Vagina (tissue), 2 donors: Measurements from ENCODE around the gene APCDD1. TPM values are rescaled to one million over a fixed set of nuclear protein-coding genes. Genes with fewer than 3 reads are reported as not detected.

Source experiments
- DNase-seq, 2 donors: peaks; one replicate each; pipeline ENCODE4 v3.0.0-alpha.2; 2017; ENCODE audit errors: extremely low spot score in 2 of 2
- H3K27ac ChIP-seq: fragments of 200-600 bp; sonication (generic); one replicate; pipeline ENCODE4 v1.5.1; 2019
- H3K27me3 ChIP-seq: fragments of 200-600 bp; sonication (generic); one replicate; pipeline ENCODE4 v1.5.1; 2019
- H3K36me3 ChIP-seq, 2 donors: fragments of 200-600 bp; sonication (generic); one replicate each; pipeline ENCODE4 v1.5.1; 2017 to 2019
- H3K4me1 ChIP-seq: fragments of 200-600 bp; sonication (generic); one replicate; pipeline ENCODE4 v1.5.1; 2019
- H3K4me3 ChIP-seq, 2 donors: fragments of 200-600 bp; sonication (generic); 1 replicate in 1 of 2; 2 replicates in 1 of 2; pipeline ENCODE4 v1.5.1; 2016 to 2019
- H3K9me3 ChIP-seq: fragments of 200-600 bp; sonication (generic); one replicate; pipeline ENCODE4 v1.5.1; 2019
- CTCF ChIP-seq, 3 experiments: fragments of 450-650 bp in 2 of 3; fragments of 200-600 bp in 1 of 3; sonication (generic) in 1 of 3; IDR thresholded peaks; one replicate each; pipeline ENCODE4 v1.5.1; 2017 to 2019; ENCODE audit warnings: antibody characterized with exemption in 3 of 3, mild to moderate bottlenecking in 2 of 3, moderate library complexity in 2 of 3
- POLR2A ChIP-seq, 2 donors: fragments of 450-650 bp; IDR thresholded peaks; one replicate each; pipeline ENCODE4 v1.6.1; 2017; ENCODE audit warnings: antibody characterized with exemption in 2 of 2, mild to moderate bottlenecking in 2 of 2, moderate library complexity in 2 of 2
- POLR2AphosphoS5 ChIP-seq, 2 donors: sonication (generic); formaldehyde crosslinking; IDR thresholded peaks; one replicate each; pipeline ENCODE4 v1.9.0; 2017; ENCODE audit warnings: antibody characterized with exemption in 2 of 2, mild to moderate bottlenecking in 2 of 2, low read depth in 1 of 2; ENCODE audit not compliant: insufficient read depth in 1 of 2
- intact Hi-C: fragments of 100-400 bp; cut with DNase I; formaldehyde crosslinking; loops from one replicate; pipeline ENCODE4 v1.15.1; 2023
- total RNA-seq: library from RNA; depleted of rRNA; stranded (reverse); fragments of >200 nt; gene quantifications from one replicate; pipeline ENCODE4 v1.2.3, GENCODE V29; 2016

APCDD1 gene
- total RNA-seq, 1 donor from 2014 or later = 110 TPM

- DNase-seq = no peak
- no peaks in the 10 kb centered on the region for H3K4me1 ChIP-seq
- no peak overlapping the region for H3K4me3 ChIP-seq
- TF ChIP-seq POLR2AphosphoS5 (IDR thresholded peaks at IDR 0.05; ENCODE audit: insufficient read depth in 1 of 2, low read depth in 1 of 2) = no peak
- TF ChIP-seq POLR2A (IDR thresholded peaks at IDR 0.05) = no peak
- no peak for TF ChIP-seq CTCF (IDR thresholded peaks at IDR 0.05)
- H3K36me3 ChIP-seq = no peaks in the 10 kb centered on the region
- H3K9me3 ChIP-seq = no peaks in the 10 kb centered on the region
- H3K27ac ChIP-seq = no peak overlapping the region
- no peaks in the 10 kb centered on the region for H3K27me3 ChIP-seq
- intact Hi-C loops = no loop called here
These were observed 13.0 kb upstream of the APCDD1 start for GRCh38 chr18:10441472-10441871.

- no peaks in the 10 kb centered on the region for H3K27me3 ChIP-seq
- H3K36me3 ChIP-seq = no peaks in the 10 kb centered on the region
- H3K9me3 ChIP-seq = no peaks in the 10 kb centered on the region
- no peak for TF ChIP-seq CTCF (IDR thresholded peaks at IDR 0.05)
- no peak for TF ChIP-seq POLR2A (IDR thresholded peaks at IDR 0.05)
- no peak for TF ChIP-seq POLR2AphosphoS5 (IDR thresholded peaks at IDR 0.05; ENCODE audit: insufficient read depth in 1 of 2, low read depth in 1 of 2)
- no peaks in the 10 kb centered on the region for H3K4me1 ChIP-seq
- no peak overlapping the region for H3K4me3 ChIP-seq
- intact Hi-C loops = no loop called here
- H3K27ac ChIP-seq = no peak overlapping the region
- no peak for DNase-seq
These were observed 11.9 kb upstream of the APCDD1 start for GRCh38 chr18:10442551-10442971.

GRCh38 chr18:10443001-10443400 is 11.4 kb upstream of the APCDD1 start:
- intact Hi-C loops = no loop called here

GRCh38 chr18:10444314-10445006 is 10.0 kb upstream of the APCDD1 start:
- Histone ChIP-seq H3K27me3 (no peaks in the 10 kb centered on the region), H3K27ac (no peak overlapping the region), H3K9me3 (no peaks in the 10 kb centered on the region), H3K4me3 (no peak overlapping the region), H3K4me1 (no peaks in the 10 kb centered on the region), H3K36me3 (no peaks in the 10 kb centered on the region)
- DNase-seq = no peak
- TF ChIP-seq CTCF (IDR thresholded peaks at IDR 0.05) (no peak), POLR2A (IDR thresholded peaks at IDR 0.05) (no peak)
- intact Hi-C loops = no loop called here

More at GRCh38 chr18:10443001-10443400, 11.4 kb upstream of the APCDD1 start:
- Histone ChIP-seq H3K4me3 (no peak overlapping the region), H3K27ac (no peak overlapping the region), H3K27me3 (no peaks in the 10 kb centered on the region), H3K4me1 (no peaks in the 10 kb centered on the region), H3K36me3 (no peaks in the 10 kb centered on the region), H3K9me3 (no peaks in the 10 kb centered on the region)
- DNase-seq = no peak
- TF ChIP-seq POLR2AphosphoS5 (IDR thresholded peaks at IDR 0.05; ENCODE audit: insufficient read depth in 1 of 2, low read depth in 1 of 2) = no peak
- TF ChIP-seq POLR2A (IDR thresholded peaks at IDR 0.05) = no peak
- TF ChIP-seq CTCF (IDR thresholded peaks at IDR 0.05) = no peak

GRCh38 chr18:10449396-10449795 is 5.0 kb upstream of the APCDD1 start:
- Histone ChIP-seq H3K4me3 (no peak overlapping the region), H3K4me1 (no peaks in the 10 kb centered on the region), H3K27me3 (no peaks in the 10 kb centered on the region), H3K9me3 (no peaks in the 10 kb centered on the region), H3K27ac (no peak overlapping the region), H3K36me3 (no peaks in the 10 kb centered on the region)
- TF ChIP-seq CTCF (IDR thresholded peaks at IDR 0.05) (no peak), POLR2A (IDR thresholded peaks at IDR 0.05) (no peak), POLR2AphosphoS5 (IDR thresholded peaks at IDR 0.05; ENCODE audit: insufficient read depth in 1 of 2, low read depth in 1 of 2) (no peak)
- no peak for DNase-seq
- intact Hi-C loops = no loop called here
